GM12878 (cell line): ENCODE measurements around the gene MYD88. TPM values are rescaled to one million over a fixed set of nuclear protein-coding genes. Genes with fewer than 3 reads are reported as not detected.

Source experiments
- ATAC-seq: fragments of 200-7000 bp; cut with Tn5 transposase; 3 replicates; pipeline ENCODE4 v1.9.1; 2020; ENCODE audit warnings: mild to moderate bottlenecking, moderate library complexity
- BruUV-seq: library from RNA; stranded (reverse); fragments of 400-500 nt; replicated peaks from 2 replicates; lab custom pipeline; 2021; lab: Mats Ljungman, UMichigan
- CTCF ChIA-PET: fragments of 300-600 bp; sonication (Branson Sonifier 250); formaldehyde crosslinking; extraction: SDS; loops from one replicate; lab custom pipeline; 2021; ENCODE audit warnings: inconsistent platforms; lab: Yijun Ruan, JAX
- POLR2A ChIA-PET: fragments of 350-600 bp; formaldehyde crosslinking; extraction: SDS; loops from one replicate; lab custom pipeline; 2021; ENCODE audit warnings: inconsistent platforms; lab: Charles Lee
- RAD21 ChIA-PET: fragments of 300-600 bp; sonication (Branson Sonifier 250); formaldehyde crosslinking; loops from one replicate; lab custom pipeline; 2023; ENCODE audit warnings: antibody characterized with exemption; ENCODE audit not compliant: unreplicated experiment; lab: Charles Lee
- SMC1A ChIA-PET: fragments of 300-600 bp; sonication (Branson Sonifier 250); formaldehyde crosslinking; loops from one replicate; lab custom pipeline; 2023; ENCODE audit not compliant: unreplicated experiment, uncharacterized antibody; lab: Charles Lee
- DNase-seq: peaks from one replicate; pipeline ENCODE4 v3.0.0-alpha.2; 2011; ENCODE audit warnings: low read depth, low spot score
- FAIRE-seq: peaks from 3 replicates; lab custom pipeline; 2011; peaks lifted over from hg19 to GRCh38; lab: Jason Lieb, UNC
- H2AFZ ChIP-seq: 2 replicates; pipeline ENCODE4 v1.6.0; 2011; ENCODE audit warnings: low read depth, low read length, control low read depth; ENCODE audit not compliant: control insufficient read depth
- H3K27ac ChIP-seq: 2 replicates; pipeline ENCODE4 v1.5.1; 2011; ENCODE audit warnings: control low read depth; ENCODE audit not compliant: control insufficient read depth, insufficient read depth
- H3K27me3 ChIP-seq, 2 experiments: replicated peaks in 1 of 2; 2 replicates each; pipeline versions ENCODE4 v1.6.0 to v1.6.1; 2011; ENCODE audit warnings: low read length in 1 of 2; ENCODE audit not compliant: control insufficient read depth in 2 of 2, insufficient read depth in 2 of 2
- H3K36me3 ChIP-seq, 2 experiments: 2 replicates each; pipeline ENCODE4 v1.5.1; 2011; ENCODE audit warnings: low read length in 1 of 2; ENCODE audit not compliant: control insufficient read depth in 2 of 2, insufficient read depth in 2 of 2
- H3K4me1 ChIP-seq: 2 replicates; pipeline ENCODE4 v1.6.1; 2011; ENCODE audit warnings: mild to moderate bottlenecking, low read length, moderate library complexity, mixed read lengths; ENCODE audit not compliant: control insufficient read depth, insufficient read depth
- H3K4me2 ChIP-seq: 2 replicates; pipeline ENCODE4 v1.6.0; 2011; ENCODE audit warnings: control low read depth; ENCODE audit not compliant: control insufficient read depth, insufficient read depth
- H3K4me3 ChIP-seq: fragments of 200-600 bp; sonication (generic); 2 replicates; pipeline ENCODE4 v1.5.1; 2016
- H3K79me2 ChIP-seq: 2 replicates; pipeline ENCODE4 v1.6.0; 2011; ENCODE audit warnings: low read length; ENCODE audit not compliant: control insufficient read depth, insufficient read depth
- H3K9ac ChIP-seq: 2 replicates; pipeline ENCODE4 v1.8.0; 2011; ENCODE audit warnings: low read length, control low read depth, mixed read lengths; ENCODE audit not compliant: control insufficient read depth, insufficient read depth
- H3K9me3 ChIP-seq: replicated peaks from 3 replicates; pipeline ENCODE4 v1.5.1; 2011; ENCODE audit warnings: mild to moderate bottlenecking, low read length; ENCODE audit not compliant: control insufficient read depth, insufficient read depth
- H4K20me1 ChIP-seq: 2 replicates; pipeline ENCODE4 v1.6.0; 2011; ENCODE audit not compliant: control insufficient read depth, insufficient read depth
- TCF12 ChIP-seq: IDR thresholded peaks from 2 replicates; pipeline ENCODE4 v1.6.1; 2011; ENCODE audit warnings: low read depth, mild to moderate bottlenecking, low read length
- WGBS: methylation state at CpG from one replicate; pipeline ENCODE4 v1.1.6; 2016; ENCODE audit warnings: low lambda C conversion rate; ENCODE audit not compliant: insufficient replicate concordance, insufficient coverage; ENCODE audit errors: missing lambda C conversion rate; 5-methylcytosine and 5-hydroxymethylcytosine counted together
- in situ Hi-C: fragments of 300-500 bp; cut with MboI; formaldehyde crosslinking; loops from 9 replicates; pipeline ENCODE4 v1.14.3; 2018; ENCODE audit warnings: mixed read lengths
- intact Hi-C: fragments of 100-400 bp; cut with micrococcal nuclease; formaldehyde crosslinking; loops from one replicate; pipeline ENCODE4 v1.14.2; 2022; ENCODE audit not compliant: unreplicated experiment
- polyA plus RNA-seq, 11 experiments: library from polyadenylated mRNA; depleted of rRNA in 4 of 11; unstranded in 6 of 11; stranded (reverse) in 5 of 11; fragments of >200 nt; fragmentation: Nextera tagmentation in 4 of 11; fragmentation: Illumina TruSeq in 1 of 11; extraction: Ambion mirVana in 4 of 11; extraction: Trizol in 1 of 11; gene quantifications; 1 replicate in 1 of 11; 2 replicates in 10 of 11; pipeline versions ENCODE4 v1.2.1 to v1.2.3, GENCODE V29; 2011 to 2016; ENCODE audit warnings: inconsistent platforms in 2 of 11, missing spikeins in 2 of 11, low read depth in 1 of 11
- total RNA-seq, 4 experiments: library from RNA; depleted of rRNA in 3 of 4; stranded (reverse); fragments of >200 nt in 3 of 4; fragmentation: Illumina TruSeq in 1 of 4; extraction: Trizol in 1 of 4; gene quantifications; 2 replicates each; pipeline versions ENCODE4 v1.2.1 to v1.2.3, GENCODE V29; 2013 to 2021
- TF ChIP-seq, protein P1 (sequence below): fragments of 450-650 bp; IDR thresholded peaks from 2 replicates; pipeline ENCODE4 v1.6.1; 2016; ENCODE audit warnings: mild to moderate bottlenecking, moderate library complexity, borderline replicate concordance
- TF ChIP-seq, protein P2 (sequence below): fragments of 450-650 bp; IDR thresholded peaks from 2 replicates; pipeline ENCODE4 v1.6.1; 2017; ENCODE audit warnings: mild to moderate bottlenecking, moderate library complexity

The MYD88 gene
- total and polyA plus RNA-seq, 10 of the 15 experiments (the other 5 are each of a cell fraction or from before 2014, with no cell fraction given) = 5.5 to 84.8 (median 67.5) TPM

DNA sequence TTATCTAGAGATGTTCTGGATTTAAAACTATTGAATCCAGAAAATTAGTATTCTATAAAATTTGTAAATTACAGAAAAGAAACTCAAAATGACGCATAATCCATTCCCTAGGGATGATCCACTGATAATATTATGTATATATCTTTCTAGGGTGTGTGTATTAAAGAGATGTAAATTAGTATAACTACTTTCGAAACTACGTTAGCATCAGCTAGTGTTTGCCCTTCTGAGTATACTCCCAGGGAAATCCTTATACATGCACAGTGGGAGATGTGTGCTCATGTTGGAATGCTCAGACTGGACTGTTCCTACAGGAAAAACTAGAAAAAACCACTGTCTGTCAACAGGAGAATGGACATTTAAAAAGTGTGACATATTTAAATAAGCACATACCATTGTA lies 38.0 kb upstream of the MYD88 start:
- ChIA-PET CTCF (no interaction called here), SMC1A (no interaction called here)
- Histone ChIP-seq H3K36me3 (no peaks in the 10 kb centered on the region), H3K9ac (no peak overlapping the region), H3K4me1 (no peaks in the 10 kb centered on the region), H4K20me1 (no peaks in the 10 kb centered on the region)
- ATAC-seq = no peak
- intact Hi-C loops = no loop called here
- no peak for FAIRE-seq
- TF ChIP-seq, protein P1, sequence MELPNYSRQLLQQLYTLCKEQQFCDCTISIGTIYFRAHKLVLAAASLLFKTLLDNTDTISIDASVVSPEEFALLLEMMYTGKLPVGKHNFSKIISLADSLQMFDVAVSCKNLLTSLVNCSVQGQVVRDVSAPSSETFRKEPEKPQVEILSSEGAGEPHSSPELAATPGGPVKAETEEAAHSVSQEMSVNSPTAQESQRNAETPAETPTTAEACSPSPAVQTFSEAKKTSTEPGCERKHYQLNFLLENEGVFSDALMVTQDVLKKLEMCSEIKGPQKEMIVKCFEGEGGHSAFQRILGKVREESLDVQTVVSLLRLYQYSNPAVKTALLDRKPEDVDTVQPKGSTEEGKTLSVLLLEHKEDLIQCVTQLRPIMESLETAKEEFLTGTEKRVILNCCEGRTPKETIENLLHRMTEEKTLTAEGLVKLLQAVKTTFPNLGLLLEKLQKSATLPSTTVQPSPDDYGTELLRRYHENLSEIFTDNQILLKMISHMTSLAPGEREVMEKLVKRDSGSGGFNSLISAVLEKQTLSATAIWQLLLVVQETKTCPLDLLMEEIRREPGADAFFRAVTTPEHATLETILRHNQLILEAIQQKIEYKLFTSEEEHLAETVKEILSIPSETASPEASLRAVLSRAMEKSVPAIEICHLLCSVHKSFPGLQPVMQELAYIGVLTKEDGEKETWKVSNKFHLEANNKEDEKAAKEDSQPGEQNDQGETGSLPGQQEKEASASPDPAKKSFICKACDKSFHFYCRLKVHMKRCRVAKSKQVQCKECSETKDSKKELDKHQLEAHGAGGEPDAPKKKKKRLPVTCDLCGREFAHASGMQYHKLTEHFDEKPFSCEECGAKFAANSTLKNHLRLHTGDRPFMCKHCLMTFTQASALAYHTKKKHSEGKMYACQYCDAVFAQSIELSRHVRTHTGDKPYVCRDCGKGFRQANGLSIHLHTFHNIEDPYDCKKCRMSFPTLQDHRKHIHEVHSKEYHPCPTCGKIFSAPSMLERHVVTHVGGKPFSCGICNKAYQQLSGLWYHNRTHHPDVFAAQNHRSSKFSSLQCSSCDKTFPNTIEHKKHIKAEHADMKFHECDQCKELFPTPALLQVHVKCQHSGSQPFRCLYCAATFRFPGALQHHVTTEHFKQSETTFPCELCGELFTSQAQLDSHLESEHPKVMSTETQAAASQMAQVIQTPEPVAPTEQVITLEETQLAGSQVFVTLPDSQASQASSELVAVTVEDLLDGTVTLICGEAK = no peak
- TF ChIP-seq, protein P2, sequence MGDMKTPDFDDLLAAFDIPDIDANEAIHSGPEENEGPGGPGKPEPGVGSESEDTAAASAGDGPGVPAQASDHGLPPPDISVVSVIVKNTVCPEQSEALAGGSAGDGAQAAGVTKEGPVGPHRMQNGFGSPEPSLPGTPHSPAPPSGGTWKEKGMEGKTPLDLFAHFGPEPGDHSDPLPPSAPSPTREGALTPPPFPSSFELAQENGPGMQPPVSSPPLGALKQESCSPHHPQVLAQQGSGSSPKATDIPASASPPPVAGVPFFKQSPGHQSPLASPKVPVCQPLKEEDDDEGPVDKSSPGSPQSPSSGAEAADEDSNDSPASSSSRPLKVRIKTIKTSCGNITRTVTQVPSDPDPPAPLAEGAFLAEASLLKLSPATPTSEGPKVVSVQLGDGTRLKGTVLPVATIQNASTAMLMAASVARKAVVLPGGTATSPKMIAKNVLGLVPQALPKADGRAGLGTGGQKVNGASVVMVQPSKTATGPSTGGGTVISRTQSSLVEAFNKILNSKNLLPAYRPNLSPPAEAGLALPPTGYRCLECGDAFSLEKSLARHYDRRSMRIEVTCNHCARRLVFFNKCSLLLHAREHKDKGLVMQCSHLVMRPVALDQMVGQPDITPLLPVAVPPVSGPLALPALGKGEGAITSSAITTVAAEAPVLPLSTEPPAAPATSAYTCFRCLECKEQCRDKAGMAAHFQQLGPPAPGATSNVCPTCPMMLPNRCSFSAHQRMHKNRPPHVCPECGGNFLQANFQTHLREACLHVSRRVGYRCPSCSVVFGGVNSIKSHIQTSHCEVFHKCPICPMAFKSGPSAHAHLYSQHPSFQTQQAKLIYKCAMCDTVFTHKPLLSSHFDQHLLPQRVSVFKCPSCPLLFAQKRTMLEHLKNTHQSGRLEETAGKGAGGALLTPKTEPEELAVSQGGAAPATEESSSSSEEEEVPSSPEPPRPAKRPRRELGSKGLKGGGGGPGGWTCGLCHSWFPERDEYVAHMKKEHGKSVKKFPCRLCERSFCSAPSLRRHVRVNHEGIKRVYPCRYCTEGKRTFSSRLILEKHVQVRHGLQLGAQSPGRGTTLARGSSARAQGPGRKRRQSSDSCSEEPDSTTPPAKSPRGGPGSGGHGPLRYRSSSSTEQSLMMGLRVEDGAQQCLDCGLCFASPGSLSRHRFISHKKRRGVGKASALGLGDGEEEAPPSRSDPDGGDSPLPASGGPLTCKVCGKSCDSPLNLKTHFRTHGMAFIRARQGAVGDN = no peak
- no peak for TF ChIP-seq TCF12
- TF ChIP-seq, all 136 proteins: peak for 0
- H3K79me2 ChIP-seq = no peaks in the 10 kb centered on the region
- H2AFZ ChIP-seq = no peak overlapping the region
- no TSS peak for BruUV-seq
- no peaks in the 10 kb centered on the region; a peak in 1 of 4 replicates for H3K27me3 ChIP-seq
- RAD21 ChIA-PET = no interaction called here
- no peak overlapping the region for H3K4me3 ChIP-seq
- in situ Hi-C loops = no loop called here
- 59% methylated on average over 3 of the region's 3 CpGs for WGBS
- DNase-seq = no peak
- POLR2A ChIA-PET = no interaction called here
- H3K9me3 ChIP-seq = no peaks in the 10 kb centered on the region; the same call in 1 of the 3 replicates
- H3K4me2 ChIP-seq = no peak overlapping the region
- H3K27ac ChIP-seq = no peak overlapping the region
